OCI-LY7 (cell line): Measurements from ENCODE around the gene NPEPL1.

Experiments used
- CTCF ChIP-seq: fragments of 200-600 bp; sonication (generic); conservative IDR thresholded peaks from 2 replicates; pipeline ENCODE4 v1.5.1; 2014; ENCODE audit warnings: mild to moderate bottlenecking, antibody characterized with exemption, low read length, moderate library complexity, mixed read lengths
- EZH2phosphoT487 ChIP-seq: fragments of 200-600 bp; sonication (generic); IDR thresholded peaks from 2 replicates; pipeline ENCODE4 v1.6.1; 2018; ENCODE audit warnings: low read depth, borderline replicate concordance, mild to moderate bottlenecking, mixed run types, antibody characterized with exemption, low read length, moderate library complexity, mixed read lengths

- TF ChIP-seq CTCF (no peak), EZH2phosphoT487 (no peak)
Measured at GRCh38 chr20:58743929-58744534, 51.4 kb downstream of the NPEPL1 start.
